Measurements from ENCODE around the gene ADPRHL1. TPM values are rescaled to one million over a fixed set of nuclear protein-coding genes. Genes with fewer than 3 reads are reported as not detected.

ADPRHL1 gene
- total RNA-seq, 1 donor: 2.4 TPM

DNA sequence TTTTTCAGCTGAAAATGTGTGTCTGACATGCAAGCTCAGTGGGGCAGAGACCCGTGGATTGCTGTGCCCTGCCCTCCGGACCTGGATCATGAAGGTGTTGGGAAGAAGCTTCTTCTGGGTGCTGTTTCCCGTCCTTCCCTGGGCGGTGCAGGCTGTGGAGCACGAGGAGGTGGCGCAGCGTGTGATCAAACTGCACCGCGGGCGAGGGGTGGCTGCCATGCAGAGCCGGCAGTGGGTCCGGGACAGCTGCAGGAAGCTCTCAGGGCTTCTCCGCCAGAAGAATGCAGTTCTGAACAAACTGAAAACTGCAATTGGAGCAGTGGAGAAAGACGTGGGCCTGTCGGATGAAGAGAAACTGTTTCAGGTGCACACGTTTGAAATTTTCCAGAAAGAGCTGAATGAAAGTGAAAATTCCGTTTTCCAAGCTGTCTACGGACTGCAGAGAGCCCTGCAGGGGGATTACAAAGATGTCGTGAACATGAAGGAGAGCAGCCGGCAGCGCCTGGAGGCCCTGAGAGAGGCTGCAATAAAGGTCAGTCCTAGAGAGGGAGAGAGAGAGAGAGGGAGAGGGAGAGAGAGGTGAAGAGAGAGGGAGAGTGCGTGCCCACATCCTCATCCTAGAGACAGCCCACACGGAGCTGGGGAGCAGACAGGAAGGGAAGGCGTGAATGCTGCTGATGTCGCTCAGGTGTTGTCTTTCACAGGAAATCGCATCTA lies 42.4 kb upstream of the ADPRHL1 start:
- H3K4me3 ChIP-seq (ENCODE audit: low read depth, low read length): peak overlapping the region; percentile 33
- TF ChIP-seq, protein P1, sequence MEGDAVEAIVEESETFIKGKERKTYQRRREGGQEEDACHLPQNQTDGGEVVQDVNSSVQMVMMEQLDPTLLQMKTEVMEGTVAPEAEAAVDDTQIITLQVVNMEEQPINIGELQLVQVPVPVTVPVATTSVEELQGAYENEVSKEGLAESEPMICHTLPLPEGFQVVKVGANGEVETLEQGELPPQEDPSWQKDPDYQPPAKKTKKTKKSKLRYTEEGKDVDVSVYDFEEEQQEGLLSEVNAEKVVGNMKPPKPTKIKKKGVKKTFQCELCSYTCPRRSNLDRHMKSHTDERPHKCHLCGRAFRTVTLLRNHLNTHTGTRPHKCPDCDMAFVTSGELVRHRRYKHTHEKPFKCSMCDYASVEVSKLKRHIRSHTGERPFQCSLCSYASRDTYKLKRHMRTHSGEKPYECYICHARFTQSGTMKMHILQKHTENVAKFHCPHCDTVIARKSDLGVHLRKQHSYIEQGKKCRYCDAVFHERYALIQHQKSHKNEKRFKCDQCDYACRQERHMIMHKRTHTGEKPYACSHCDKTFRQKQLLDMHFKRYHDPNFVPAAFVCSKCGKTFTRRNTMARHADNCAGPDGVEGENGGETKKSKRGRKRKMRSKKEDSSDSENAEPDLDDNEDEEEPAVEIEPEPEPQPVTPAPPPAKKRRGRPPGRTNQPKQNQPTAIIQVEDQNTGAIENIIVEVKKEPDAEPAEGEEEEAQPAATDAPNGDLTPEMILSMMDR (IDR thresholded peaks at IDR 0.05; ENCODE audit: insufficient read depth, low read length): no peak
- DNase-seq (ENCODE audit: low read depth): peak; percentile 16

DNA sequence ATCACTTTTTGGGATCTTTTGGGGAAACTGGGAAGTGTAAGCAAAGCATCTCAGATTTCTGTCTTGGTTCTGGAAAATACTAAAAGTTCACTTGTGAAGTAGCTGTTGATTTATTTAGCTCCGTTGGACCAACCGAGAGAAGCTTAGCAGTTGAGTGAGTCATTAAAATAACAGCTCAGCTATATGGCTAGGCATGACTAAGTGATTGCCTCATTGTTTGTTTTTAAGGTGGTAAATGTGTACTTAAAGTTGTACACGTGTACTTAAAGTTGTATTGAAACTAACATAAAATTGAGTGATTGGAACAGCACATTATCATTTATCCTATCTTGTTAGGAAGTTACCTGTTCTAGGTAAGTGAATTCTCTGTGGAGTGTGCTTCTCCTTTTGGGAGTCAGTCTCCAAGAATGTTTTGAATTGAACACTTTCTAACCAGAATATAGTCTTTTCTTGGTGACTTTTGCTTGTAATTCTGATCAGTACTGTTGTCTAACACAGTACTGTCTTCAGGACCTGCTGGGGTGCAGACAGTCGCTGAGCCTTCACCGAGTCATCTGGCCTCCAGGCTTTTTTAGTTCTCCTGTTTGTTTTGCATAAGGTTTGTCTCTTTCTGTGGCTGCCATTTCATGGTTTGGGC lies 40.1 kb upstream of the ADPRHL1 start:
- TF ChIP-seq, protein P1 (IDR thresholded peaks at IDR 0.05; ENCODE audit: insufficient read depth, low read length): no peak
- H3K4me3 ChIP-seq (ENCODE audit: low read depth, low read length): peak overlapping the region; percentile 57
- peak; percentile 96 for DNase-seq (ENCODE audit: low read depth)

DNA sequence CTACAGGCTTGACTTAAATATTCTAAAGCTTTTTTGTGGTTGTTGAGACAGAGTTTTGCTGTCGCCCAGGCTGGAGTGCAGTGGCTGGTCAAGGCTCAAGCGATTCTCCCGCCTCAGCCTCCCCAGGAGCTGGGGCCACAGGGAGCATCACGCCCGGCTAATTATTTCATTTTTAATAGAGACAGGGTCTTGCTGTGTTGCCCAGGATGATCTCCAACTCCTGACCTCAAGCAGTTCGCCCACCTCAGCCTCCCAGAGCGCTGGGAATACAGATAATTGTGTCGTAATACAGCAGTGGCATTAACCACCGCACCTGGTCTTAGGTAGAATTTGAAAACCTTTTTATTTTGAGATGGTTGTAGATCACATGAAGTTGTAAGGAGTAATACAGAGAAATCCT lies 38.7 kb upstream of the ADPRHL1 start:
- TF ChIP-seq, protein P1 (IDR thresholded peaks at IDR 0.05; ENCODE audit: insufficient read depth, low read length): no peak
- H3K4me3 ChIP-seq (ENCODE audit: low read depth, low read length): peak overlapping the region; percentile 82

GRCh38 chr13:113491418-113491883 lies 38.2 kb upstream of the ADPRHL1 start:
- peak overlapping the region; percentile 82 for H3K4me3 ChIP-seq (ENCODE audit: low read depth, low read length)
- peak; percentile 17 for DNase-seq (ENCODE audit: low read depth)
- TF ChIP-seq, protein P1 (IDR thresholded peaks at IDR 0.05; ENCODE audit: insufficient read depth, low read length): no peak

More for the DNA sequence above, 38.7 kb upstream of the ADPRHL1 start:
- no peak for DNase-seq (ENCODE audit: low read depth)

- TF ChIP-seq, protein P1 (IDR thresholded peaks at IDR 0.05; ENCODE audit: insufficient read depth, low read length): no peak
- H3K4me3 ChIP-seq (ENCODE audit: low read depth, low read length): peak within 1 kb of the TSS; percentile 85
- peak; percentile 96 for DNase-seq (ENCODE audit: low read depth)
These were observed 37.5 kb upstream of the ADPRHL1 start, which contains the start of gene DCUN1D2 for GRCh38 chr13:113490496-113491417. DCUN1D2 (minus strand) TSS chr13:113490711; CDS start chr13:113490669, 42 bp downstream.

All from fibroblast of the aortic adventitia (primary cell).